Activated T-helper 1 cell treated with anti-CD3 and anti-CD28 coated beads, Interleukin-12 subunit alpha, Interleukin-12 subunit beta, Interleukin-2, Interleukin-4 antibody, amounts not matched to agents 30 ng/mL and 10 ng/mL and 1 ng/mL, durations not matched to agents 14 hours and 24 hours and 36 hours (primary cell): Measurements from ENCODE around the gene OPHN1. TPM values are rescaled to one million over a fixed set of nuclear protein-coding genes. Genes with fewer than 3 reads are reported as not detected.

Source experiments
- DNase-seq: peaks from one replicate; pipeline ENCODE4 v3.0.0; 2021; ENCODE audit warnings: low spot score
- H3K27ac Mint-ChIP-seq: one replicate; pipeline ENCODE4 v1.8.0; 2021; ENCODE audit warnings: mild to moderate bottlenecking, mixed read lengths
- H3K27me3 Mint-ChIP-seq: one replicate; pipeline ENCODE4 v1.8.0; 2022; ENCODE audit warnings: mild to moderate bottlenecking, moderate library complexity, mixed read lengths; ENCODE audit not compliant: insufficient read depth
- H3K36me3 Mint-ChIP-seq: one replicate; pipeline ENCODE4 v1.8.0; 2021; ENCODE audit warnings: low read depth, mixed read lengths
- H3K4me1 Mint-ChIP-seq: one replicate; pipeline ENCODE4 v1.8.0; 2021; ENCODE audit warnings: low read depth, mixed read lengths
- H3K4me3 Mint-ChIP-seq: one replicate; pipeline ENCODE4 v1.8.0; 2021; ENCODE audit warnings: mild to moderate bottlenecking, moderate library complexity, mixed read lengths
- H3K9me3 Mint-ChIP-seq: one replicate; pipeline ENCODE4 v1.8.0; 2021; ENCODE audit warnings: mixed read lengths
- intact Hi-C: fragments of 100-400 bp; cut with micrococcal nuclease; formaldehyde crosslinking; loops from one replicate; pipeline ENCODE4 v1.15.1; 2024
- total RNA-seq: library from RNA; stranded (reverse); gene quantifications from 2 replicates; pipeline ENCODE4 v1.2.3, GENCODE V29; 2022

OPHN1 gene
- total RNA-seq, 1 donor from 2014 or later, result 0.03 TPM

DNA sequence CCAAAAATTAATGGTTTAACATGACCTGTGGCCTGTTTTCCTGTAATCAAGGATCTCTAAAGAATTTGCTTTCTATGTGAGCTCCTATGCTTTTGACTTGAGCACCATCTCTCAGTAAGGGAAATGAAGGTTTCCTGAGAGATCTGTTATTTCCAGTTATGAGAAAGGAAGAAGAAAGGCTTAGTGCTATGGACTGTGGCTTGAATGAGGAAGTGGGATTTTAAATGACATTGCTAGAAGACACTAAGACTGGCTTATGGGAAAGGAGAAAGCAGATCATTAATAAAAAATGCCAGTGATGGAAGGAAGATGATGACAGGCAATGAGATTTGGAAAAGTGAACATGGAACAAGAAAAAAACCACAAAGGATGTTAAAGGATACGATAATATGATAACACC lies 285.4 kb downstream of the OPHN1 start:
- Mint-ChIP-seq H3K27me3 (peaks cover 2% of the 10 kb centered on the region), H3K4me3 (no peak overlapping the region)
- DNase-seq, result no peak

DNA sequence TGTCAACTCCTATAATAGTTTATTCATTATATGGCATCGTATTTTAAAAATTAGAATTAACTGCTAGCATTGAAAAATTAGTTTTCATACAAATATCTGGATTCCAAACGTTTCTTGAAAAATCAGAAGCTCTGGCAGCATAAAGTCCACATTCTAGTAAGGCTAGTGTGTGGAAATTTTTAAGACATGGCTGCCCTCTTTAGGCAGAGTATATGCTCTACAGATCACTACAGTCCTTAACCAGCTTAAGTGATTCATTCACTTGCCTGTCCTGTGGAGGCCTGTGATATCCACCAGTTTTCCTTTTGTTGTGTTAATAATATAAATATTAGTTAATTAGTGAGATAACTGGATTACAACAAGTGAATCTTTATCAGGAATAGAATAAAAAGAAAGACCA lies 287.2 kb downstream of the OPHN1 start:
- intact Hi-C loops, result no loop called here
- Mint-ChIP-seq H3K9me3 (no peaks in the 10 kb centered on the region), H3K27ac (no peak overlapping the region), H3K36me3 (no peaks in the 10 kb centered on the region), H3K27me3 (no peaks in the 10 kb centered on the region), H3K4me3 (no peak overlapping the region), H3K4me1 (no peaks in the 10 kb centered on the region)
- DNase-seq, result no peak

More for the DNA sequence above, 285.4 kb downstream of the OPHN1 start:
- intact Hi-C loops, result no loop called here
- Mint-ChIP-seq H3K36me3 (no peaks in the 10 kb centered on the region), H3K9me3 (no peaks in the 10 kb centered on the region), H3K27ac (no peak overlapping the region), H3K4me1 (no peaks in the 10 kb centered on the region)

DNA sequence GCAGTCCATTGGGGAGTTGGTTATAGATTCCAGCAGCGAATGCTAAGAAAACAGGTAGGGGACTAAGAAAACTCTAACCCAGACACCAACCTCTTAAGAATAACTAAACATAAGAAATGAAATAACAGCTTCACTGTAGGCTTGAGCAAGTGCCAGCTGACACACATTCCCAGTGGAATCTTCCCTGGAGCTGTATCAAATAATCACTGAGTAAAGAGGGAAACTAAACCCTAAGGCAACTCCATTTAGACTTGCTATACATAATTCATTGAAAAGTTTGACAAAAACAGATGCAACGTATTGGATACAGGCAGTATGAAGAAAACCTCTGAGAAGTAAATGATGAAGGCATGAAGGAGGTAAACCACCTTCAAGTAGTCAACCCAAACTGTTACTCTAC lies 293.5 kb downstream of the OPHN1 start:
- Mint-ChIP-seq H3K4me3 (no peak overlapping the region), H3K27me3 (no peaks in the 10 kb centered on the region), H3K4me1 (no peaks in the 10 kb centered on the region), H3K27ac (no peak overlapping the region), H3K9me3 (no peaks in the 10 kb centered on the region), H3K36me3 (no peaks in the 10 kb centered on the region)
- DNase-seq, result no peak
- intact Hi-C loops, result no loop called here

DNA sequence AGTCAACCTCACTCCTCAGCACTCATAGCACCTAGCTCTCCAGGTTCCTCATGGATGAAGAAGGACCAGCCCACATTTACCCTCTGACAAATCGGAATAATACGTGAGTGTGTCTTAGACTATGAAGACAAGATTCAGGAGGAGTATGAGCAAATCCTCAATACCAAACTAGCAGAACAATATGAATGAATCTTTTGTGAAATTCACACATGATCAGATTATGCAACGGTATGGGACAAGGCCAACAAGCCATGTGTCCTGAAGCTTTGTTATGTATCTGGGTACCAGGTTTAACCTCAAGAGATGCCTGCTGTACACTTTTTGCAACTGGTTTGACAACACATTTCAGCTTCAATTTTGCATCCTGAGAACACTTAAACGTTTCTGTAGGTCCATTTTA lies 300.1 kb downstream of the OPHN1 start:
- Mint-ChIP-seq H3K4me3 (no peak overlapping the region), H3K27ac (no peak overlapping the region), H3K4me1 (no peaks in the 10 kb centered on the region), H3K27me3 (no peaks in the 10 kb centered on the region), H3K9me3 (no peaks in the 10 kb centered on the region), H3K36me3 (no peaks in the 10 kb centered on the region)
- no peak for DNase-seq
- intact Hi-C loops, result no loop called here

DNA sequence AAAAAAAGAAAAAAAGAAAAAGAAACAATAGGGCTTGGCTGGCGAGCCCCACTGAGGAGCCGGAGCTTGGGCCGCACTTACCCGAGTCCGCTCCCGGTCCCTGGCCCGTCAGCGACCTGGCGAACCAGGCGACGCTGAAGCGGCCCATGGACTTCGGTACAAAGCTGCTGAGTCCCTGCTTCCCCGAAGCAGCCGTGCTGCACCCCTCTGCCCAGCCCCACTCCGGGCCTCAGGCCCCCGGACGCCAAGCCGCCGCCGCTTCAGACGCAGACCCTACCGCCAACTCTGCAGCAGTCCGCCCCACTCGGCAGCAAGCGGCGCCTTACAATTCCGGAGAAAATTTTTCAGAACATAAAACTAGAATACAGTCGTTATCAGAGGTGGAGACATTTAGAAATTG lies 300.5 kb downstream of the OPHN1 start:
- no peak for DNase-seq
- Mint-ChIP-seq H3K27ac (no peak overlapping the region), H3K9me3 (no peaks in the 10 kb centered on the region), H3K4me1 (no peaks in the 10 kb centered on the region), H3K4me3 (no peak overlapping the region), H3K36me3 (no peaks in the 10 kb centered on the region), H3K27me3 (no peaks in the 10 kb centered on the region)
- intact Hi-C loops, result no loop called here

DNA sequence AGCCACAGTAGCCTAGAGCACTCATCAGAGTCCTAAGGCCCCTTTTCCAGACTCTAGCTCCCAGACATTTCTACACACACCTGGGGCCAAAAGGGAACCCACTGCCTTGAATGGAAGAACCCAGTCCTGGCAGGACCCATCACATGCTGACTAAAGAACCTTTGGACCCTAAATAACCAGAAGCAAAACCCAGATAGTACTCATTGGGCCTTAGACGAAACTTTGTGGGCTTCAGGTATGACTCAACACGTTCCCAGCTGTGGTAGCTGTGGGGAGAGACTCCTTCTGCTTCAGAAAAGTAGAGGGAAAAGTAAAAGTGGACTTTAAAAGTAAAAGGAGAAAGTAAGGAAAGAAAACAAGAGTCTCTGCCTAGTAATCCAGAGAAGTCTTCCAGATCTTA lies 311.5 kb downstream of the OPHN1 start:
- intact Hi-C loops, result no loop called here
- no peak overlapping the region for H3K4me3 Mint-ChIP-seq
- H3K27ac Mint-ChIP-seq, result no peak overlapping the region
- no peaks in the 10 kb centered on the region for H3K4me1 Mint-ChIP-seq
- H3K36me3 Mint-ChIP-seq, result no peaks in the 10 kb centered on the region
- no peaks in the 10 kb centered on the region for H3K9me3 Mint-ChIP-seq
- DNase-seq, result no peak
- no peaks in the 10 kb centered on the region for H3K27me3 Mint-ChIP-seq

DNA sequence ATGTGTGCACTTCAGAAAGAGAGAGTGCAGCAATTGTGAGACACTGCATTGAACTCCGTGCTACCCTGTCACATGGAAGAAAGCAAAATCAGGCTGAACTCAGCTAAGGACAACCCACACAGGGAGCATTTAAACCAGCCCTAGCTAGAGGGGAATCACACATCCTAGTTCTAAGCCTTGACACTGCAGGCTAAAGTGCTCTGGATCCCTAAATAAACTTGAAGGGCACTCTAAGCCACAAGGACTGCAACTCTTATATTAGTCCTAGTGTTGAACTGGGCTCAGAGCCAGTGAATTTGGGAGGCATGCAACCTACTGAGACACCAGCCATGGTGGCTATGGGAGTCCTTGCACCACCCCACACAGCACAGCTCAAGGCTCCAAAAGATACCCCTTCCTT lies 311.9 kb downstream of the OPHN1 start:
- Mint-ChIP-seq H3K27me3 (no peaks in the 10 kb centered on the region), H3K4me3 (no peak overlapping the region), H3K4me1 (no peaks in the 10 kb centered on the region), H3K36me3 (no peaks in the 10 kb centered on the region), H3K27ac (no peak overlapping the region), H3K9me3 (no peaks in the 10 kb centered on the region)
- DNase-seq, result no peak
- intact Hi-C loops, result no loop called here

DNA sequence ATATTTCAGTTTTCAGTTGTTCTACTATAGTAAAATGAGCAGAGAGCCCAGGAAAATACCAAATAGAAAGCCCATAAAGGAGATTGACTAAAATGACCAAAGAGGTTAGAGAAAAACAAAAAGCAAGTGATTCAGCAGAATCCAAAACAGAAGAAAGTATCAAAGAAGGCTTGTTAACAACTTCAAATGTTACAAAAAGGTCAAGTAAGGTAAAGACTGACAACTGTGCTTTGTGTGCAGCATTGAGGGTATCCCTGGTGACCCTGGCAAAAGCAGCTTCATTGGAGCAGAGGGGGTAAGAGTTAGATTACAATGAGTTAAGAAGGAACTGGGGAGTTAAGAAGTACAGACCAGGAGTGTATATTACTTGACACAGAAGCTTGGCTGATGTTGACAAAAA lies 317.9 kb downstream of the OPHN1 start:
- intact Hi-C loops, result no loop called here
- H3K36me3 Mint-ChIP-seq, result no peaks in the 10 kb centered on the region
- no peaks in the 10 kb centered on the region for H3K27me3 Mint-ChIP-seq
- H3K4me1 Mint-ChIP-seq, result no peaks in the 10 kb centered on the region
- H3K4me3 Mint-ChIP-seq, result no peak overlapping the region
- no peak overlapping the region for H3K27ac Mint-ChIP-seq
- DNase-seq, result no peak
- no peaks in the 10 kb centered on the region for H3K9me3 Mint-ChIP-seq

DNA sequence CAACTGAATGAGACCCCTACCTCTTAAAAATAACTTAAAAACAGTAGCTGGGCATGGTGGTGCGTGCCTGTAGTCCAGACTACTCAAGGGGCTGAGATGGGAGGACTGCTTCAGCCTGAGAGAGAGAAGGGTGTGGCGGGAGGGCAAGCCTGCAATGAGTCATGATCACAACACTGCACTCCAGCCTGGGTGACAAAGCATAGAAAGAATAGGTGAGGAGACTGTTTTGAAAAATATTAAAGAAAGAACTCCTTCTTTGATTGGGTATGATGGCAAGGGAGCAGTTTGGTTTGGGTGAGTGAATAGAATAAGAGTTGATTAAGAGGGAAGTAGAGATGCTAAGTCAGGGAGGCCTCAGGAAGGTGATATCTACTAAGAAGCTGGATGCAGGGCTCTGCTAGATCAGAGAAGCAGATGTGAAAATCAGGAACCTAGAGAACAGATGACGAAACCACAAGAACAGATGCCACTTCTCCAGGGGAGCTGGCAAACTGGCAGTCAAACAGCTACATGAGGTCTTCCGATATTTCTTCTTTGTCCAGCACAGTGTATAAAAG lies 318.6 kb downstream of the OPHN1 start:
- Mint-ChIP-seq H3K27me3 (no peaks in the 10 kb centered on the region), H3K4me3 (no peak overlapping the region)
- intact Hi-C loops, result no loop called here

DNA sequence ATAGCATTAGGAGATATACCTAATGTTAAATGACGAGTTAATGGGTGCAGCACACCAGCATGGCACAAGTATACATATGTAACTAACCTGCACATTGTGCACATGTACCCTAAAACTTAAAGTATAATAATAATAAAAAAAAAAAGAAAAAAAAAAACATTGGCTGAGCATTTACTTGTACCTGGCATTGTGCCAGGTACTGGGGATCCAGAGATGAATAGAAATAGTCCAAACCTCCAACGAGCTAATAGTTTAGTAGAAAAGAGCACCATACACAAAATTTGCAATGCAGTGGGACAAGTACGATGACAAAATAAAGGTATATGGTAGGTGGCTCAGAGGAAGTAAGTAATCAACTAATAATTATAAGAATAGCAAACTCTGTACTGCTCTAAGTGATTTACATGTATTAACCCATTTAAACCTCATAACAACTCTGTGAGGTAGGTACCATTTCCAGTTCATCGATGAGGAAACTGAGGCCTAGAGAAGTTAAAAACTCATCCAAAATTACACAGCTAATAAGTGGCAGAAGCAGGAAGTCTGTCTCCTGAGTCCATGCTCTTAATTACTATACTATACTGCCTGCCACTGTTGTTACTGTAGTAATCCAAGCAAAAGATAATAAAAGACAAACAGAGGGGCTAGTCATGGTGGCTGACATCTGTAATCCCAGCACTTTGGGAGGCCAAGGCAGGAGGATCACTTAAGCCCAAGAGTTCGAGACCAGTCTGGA lies 319.3 kb downstream of the OPHN1 start:
- intact Hi-C loops, result no loop called here
- no peaks in the 10 kb centered on the region for H3K9me3 Mint-ChIP-seq
- no peak overlapping the region for H3K4me3 Mint-ChIP-seq
- no peaks in the 10 kb centered on the region for H3K4me1 Mint-ChIP-seq
- no peaks in the 10 kb centered on the region for H3K27me3 Mint-ChIP-seq
- no peak overlapping the region for H3K27ac Mint-ChIP-seq
- no peaks in the 10 kb centered on the region for H3K36me3 Mint-ChIP-seq
- DNase-seq, result no peak

More for the DNA sequence above, 318.6 kb downstream of the OPHN1 start:
- Mint-ChIP-seq H3K27ac (no peak overlapping the region), H3K4me1 (no peaks in the 10 kb centered on the region), H3K36me3 (no peaks in the 10 kb centered on the region), H3K9me3 (no peaks in the 10 kb centered on the region)
- DNase-seq, result no peak

DNA sequence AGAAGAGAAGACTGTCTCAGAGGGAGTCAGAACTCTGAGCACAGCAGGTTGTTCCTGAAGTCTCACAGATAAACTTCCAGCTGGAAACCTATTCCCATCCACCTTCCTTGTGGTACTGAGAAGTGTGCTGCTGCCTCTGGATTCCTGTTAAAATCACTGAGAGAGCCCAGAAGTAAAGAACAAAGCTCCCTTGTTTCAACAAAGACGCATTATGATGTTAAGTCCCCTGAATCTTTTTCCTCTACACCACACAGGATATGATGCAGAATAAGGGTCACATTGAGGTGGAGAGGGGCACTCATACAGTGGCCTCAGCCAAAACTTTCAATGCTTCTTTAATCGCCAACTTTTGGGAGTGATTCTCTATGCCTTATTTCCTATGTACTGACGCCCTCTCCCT lies 321.0 kb downstream of the OPHN1 start:
- H3K9me3 Mint-ChIP-seq, result no peaks in the 10 kb centered on the region
- no peak overlapping the region for H3K4me3 Mint-ChIP-seq
- intact Hi-C loops, result no loop called here
- H3K27me3 Mint-ChIP-seq, result no peaks in the 10 kb centered on the region
- no peaks in the 10 kb centered on the region for H3K4me1 Mint-ChIP-seq
- H3K27ac Mint-ChIP-seq, result no peak overlapping the region
- DNase-seq, result no peak
- no peaks in the 10 kb centered on the region for H3K36me3 Mint-ChIP-seq

DNA sequence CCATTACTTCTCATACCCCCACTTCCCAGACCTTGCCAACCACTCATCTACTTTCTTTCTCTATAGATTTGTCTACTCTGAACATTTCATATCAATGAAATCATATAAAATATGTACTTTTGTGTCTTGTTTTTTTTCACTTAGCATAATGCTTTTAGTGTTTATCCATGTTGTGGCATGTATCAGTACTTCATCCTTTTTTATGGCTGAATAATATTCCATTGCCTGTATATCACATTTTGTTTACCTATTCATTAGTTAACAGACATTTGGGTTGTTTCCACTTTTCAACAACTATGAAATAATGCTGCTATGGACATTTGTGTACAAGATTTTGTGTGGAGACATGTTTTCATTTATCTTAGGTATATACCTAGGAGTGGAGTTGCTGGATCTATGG lies 324.1 kb downstream of the OPHN1 start:
- intact Hi-C loops, result no loop called here
- H3K27me3 Mint-ChIP-seq, result no peaks in the 10 kb centered on the region
- DNase-seq, result no peak
- no peak overlapping the region for H3K4me3 Mint-ChIP-seq
- H3K36me3 Mint-ChIP-seq, result no peaks in the 10 kb centered on the region
- no peaks in the 10 kb centered on the region for H3K4me1 Mint-ChIP-seq
- H3K9me3 Mint-ChIP-seq, result no peaks in the 10 kb centered on the region
- H3K27ac Mint-ChIP-seq, result no peak overlapping the region

DNA sequence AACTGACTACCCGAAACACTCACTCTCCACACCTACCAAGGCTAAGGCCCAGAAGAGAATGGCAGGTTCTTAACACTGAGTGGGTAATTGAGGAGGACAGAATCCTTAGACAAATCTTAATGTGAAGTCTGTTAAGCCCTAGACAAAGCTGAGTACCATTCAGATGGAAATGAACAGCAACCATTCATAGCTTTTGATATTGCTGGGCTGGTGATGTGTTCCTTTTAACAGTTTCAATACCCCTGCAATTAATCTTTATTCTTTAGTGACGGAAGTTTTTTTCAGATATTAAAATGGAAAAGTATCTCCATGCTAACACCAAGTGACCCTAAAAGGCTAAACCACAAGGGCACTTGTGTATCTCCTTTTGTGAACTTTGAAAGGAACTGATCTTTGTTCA lies 334.9 kb downstream of the OPHN1 start:
- H3K27ac Mint-ChIP-seq, result no peak overlapping the region
- no peaks in the 10 kb centered on the region for H3K4me1 Mint-ChIP-seq
- DNase-seq, result no peak
- H3K27me3 Mint-ChIP-seq, result no peaks in the 10 kb centered on the region
- no peak overlapping the region for H3K4me3 Mint-ChIP-seq
- H3K9me3 Mint-ChIP-seq, result no peaks in the 10 kb centered on the region
- no peaks in the 10 kb centered on the region for H3K36me3 Mint-ChIP-seq
- intact Hi-C loops, result no loop called here

DNA sequence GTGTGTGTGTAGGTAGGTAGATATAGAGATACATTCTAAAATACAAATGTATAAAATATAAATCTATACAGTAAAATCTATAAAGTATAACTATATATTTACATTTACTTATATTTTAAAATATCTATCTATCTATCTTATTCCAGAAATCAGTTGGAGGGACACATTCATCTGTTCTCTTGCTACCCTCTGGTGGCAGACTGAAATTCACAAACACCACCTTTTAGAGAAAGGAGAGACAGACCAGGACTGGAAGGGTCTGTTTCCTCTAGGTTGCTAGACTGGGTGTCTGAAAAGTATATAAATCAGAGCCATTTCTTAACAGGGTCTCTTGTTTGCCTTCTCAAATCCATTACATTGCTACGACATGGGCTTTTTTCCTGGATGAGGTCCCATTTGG lies 343.0 kb downstream of the OPHN1 start:
- Mint-ChIP-seq H3K4me3 (no peak overlapping the region), H3K4me1 (no peaks in the 10 kb centered on the region), H3K9me3 (no peaks in the 10 kb centered on the region), H3K27me3 (no peaks in the 10 kb centered on the region), H3K36me3 (no peaks in the 10 kb centered on the region), H3K27ac (no peak overlapping the region)
- intact Hi-C loops, result no loop called here
- no peak for DNase-seq
